ENCODE measurements around the gene SFMBT2. TPM values are rescaled to one million over a fixed set of nuclear protein-coding genes. Genes with fewer than 3 reads are reported as not detected.
"Not testable (repeated sequence)": the region's sequence is repeated elsewhere in the genome, so short reads cannot be mapped to it uniquely, and the experiment has no call there.

The SFMBT2 gene
- total RNA-seq, 1 experiment from 2014 or later = 8.2 TPM

DNA sequence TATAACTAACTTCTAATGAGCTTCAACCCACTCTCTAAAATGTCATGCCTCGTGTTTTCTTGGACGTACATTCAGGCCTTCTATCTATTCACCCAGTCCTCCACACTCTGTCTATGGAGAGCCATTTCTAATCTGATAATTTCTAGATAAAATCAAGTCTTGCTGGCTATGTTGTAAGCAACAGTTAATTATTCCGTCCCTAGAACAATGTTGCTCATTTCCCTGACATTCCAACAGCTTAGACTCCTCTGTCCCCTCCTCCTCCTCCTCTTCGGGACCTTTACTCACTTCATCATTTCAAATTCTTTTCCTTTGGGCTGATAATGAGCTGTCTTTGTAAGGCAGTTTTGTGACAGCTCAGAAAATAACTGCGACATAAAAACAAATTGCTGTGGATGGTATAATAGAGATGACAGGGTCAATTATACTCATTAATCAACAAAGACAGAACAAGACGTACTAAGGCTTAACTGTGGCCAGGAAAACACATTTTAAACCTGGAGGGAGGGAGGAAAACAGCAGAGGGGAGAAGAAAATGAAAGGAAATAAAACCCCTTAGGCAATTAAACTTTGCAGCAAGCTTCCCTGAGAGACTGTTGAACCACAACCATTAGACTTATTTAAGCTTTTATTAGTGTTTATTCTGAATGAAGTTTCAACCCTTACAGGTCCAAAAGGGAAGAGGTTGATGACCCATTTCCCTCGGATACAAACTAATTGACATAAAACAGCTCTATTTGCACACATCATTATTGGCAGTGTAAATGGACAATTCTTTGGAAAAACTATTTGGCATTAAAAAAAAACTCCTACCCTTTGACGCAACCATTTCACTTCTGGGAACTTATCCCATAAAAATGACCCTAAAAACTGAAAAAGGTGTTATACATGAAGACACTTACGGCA, 179.1 kb downstream of the SFMBT2 start:
- Histone ChIP-seq H3K4me1 (no peaks in the 10 kb centered on the region), H3K27ac (no peak overlapping the region), H3K4me3 (no peak overlapping the region), H3K36me3 (no peaks in the 10 kb centered on the region), H3K9me3 (replicated peaks) (no peaks in the 10 kb centered on the region; the same call in 1 of the 2 replicates), H3K27me3 (no peaks in the 10 kb centered on the region)
- DNase-seq = no peak

DNA sequence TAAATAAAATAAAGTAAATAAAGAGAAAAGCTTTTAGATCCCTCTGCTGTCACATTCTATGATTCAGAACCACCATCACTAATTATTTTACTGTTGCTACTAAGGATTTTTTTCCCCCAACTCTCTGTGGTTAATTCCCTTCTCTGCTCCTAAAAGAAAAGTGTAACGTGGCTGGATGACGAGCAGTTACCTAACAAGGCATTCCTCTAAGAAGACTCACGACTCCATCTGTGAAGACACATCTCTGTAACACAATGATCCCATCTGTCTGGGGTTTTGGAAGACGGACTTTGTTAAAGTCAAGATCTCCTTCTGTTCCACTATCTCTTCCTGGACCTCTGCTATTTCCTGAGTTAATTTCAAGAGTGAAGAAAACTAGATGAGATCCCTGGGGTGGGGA, 179.9 kb downstream of the SFMBT2 start:
- DNase-seq = no peak

DNA sequence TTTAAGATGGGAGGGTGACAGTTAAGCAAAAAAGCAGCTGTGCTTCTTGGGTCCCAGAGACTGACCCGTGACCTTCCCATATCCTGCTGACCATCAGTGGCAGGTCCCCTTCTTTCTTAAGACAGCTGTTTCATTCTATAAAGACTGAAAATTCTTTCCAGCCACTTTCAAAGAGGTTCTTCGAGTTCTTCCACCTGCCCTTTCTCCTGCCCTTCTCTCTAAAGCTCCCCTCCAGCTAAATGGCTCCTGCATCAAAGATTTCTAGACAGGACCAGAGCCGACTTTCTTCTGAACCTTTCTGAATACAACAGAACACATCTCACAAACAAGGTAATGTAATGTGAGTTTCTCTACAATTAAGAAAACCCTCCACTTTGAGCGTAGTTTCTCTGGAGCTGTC, 180.8 kb downstream of the SFMBT2 start:
- Histone ChIP-seq H3K36me3 (no peaks in the 10 kb centered on the region), H3K27me3 (no peaks in the 10 kb centered on the region), H3K27ac (no peak overlapping the region), H3K9me3 (replicated peaks) (no peaks in the 10 kb centered on the region), H3K4me3 (no peak overlapping the region), H3K4me1 (no peaks in the 10 kb centered on the region)
- DNase-seq = no peak

More for the DNA sequence above, 179.9 kb downstream of the SFMBT2 start:
- H3K27me3 ChIP-seq = no peaks in the 10 kb centered on the region
- H3K4me3 ChIP-seq = no peak overlapping the region
- no peaks in the 10 kb centered on the region for H3K9me3 ChIP-seq (replicated peaks)
- H3K36me3 ChIP-seq = no peaks in the 10 kb centered on the region
- no peaks in the 10 kb centered on the region for H3K4me1 ChIP-seq
- H3K27ac ChIP-seq = no peak overlapping the region

DNA sequence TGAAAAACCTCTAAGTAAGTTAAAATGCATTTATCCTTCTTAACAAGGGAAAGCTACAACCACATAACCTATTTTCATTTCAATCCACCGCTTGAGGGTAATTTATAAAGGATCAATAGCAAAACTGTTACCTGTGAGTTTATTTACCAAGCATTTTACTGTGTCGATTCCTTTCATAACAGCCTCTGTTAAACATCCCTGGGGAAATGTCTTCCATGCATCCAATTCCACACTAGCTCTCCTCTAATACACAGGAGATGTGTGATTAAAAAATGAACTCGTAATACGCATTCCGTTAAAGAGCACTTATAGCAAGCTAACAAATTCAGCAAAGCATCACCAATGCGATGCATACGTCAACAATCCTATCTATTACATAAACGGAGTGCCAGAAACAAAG, 185.7 kb downstream of the SFMBT2 start:
- Histone ChIP-seq H3K36me3 (no peaks in the 10 kb centered on the region), H3K27me3 (no peaks in the 10 kb centered on the region), H3K4me1 (no peaks in the 10 kb centered on the region), H3K4me3 (no peak overlapping the region), H3K9me3 (replicated peaks) (0 out of 2 replicates have a peak, but pooled peaks cover 2% of the 10 kb centered on the region), H3K27ac (no peak overlapping the region)
- no peak for DNase-seq

DNA sequence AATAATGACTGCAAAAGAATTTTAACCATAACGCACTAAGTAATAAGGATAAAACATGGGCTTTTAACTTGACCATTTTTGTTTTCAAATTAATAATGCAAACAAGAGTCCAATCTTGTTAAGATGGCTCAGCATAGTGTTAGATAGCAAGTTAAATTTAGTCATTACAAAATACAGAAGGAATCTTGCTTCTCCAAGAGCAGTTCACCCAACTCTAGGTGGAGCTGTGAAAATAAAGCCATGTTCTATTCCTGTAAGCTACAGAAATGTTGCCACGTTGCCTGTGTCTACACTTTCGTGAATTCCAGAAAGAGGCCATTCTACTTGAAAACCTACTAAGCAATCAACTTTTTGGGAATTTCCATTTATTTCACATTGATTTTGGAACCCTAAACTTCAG, 191.9 kb downstream of the SFMBT2 start:
- no peak for DNase-seq
- Histone ChIP-seq H3K9me3 (replicated peaks) (0 out of 2 replicates have a peak, but pooled peaks cover 2% of the 10 kb centered on the region), H3K4me1 (no peaks in the 10 kb centered on the region), H3K36me3 (no peaks in the 10 kb centered on the region), H3K27ac (no peak overlapping the region), H3K4me3 (no peak overlapping the region), H3K27me3 (no peaks in the 10 kb centered on the region)

DNA sequence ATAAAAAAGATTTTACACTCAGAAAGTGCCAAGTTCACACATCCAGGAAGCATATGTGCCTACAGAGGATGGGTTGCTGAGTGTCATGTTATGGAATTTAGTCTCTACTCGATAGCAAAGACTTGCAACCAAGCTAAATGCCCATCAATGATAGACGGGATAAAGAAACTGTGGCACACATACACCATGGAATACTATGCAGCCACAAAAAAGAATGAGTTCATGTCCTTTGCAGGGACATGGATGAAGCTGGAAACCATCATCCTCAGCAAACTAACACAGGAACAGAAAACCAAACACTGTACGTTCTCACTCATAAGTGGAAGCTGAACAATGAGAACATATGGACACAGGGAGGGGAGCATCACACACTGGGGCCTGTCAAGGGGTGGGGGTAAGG, 198.1 kb downstream of the SFMBT2 start:
- not testable (repeated sequence) for H3K27ac ChIP-seq, DNase-seq, H3K27me3 ChIP-seq

DNA sequence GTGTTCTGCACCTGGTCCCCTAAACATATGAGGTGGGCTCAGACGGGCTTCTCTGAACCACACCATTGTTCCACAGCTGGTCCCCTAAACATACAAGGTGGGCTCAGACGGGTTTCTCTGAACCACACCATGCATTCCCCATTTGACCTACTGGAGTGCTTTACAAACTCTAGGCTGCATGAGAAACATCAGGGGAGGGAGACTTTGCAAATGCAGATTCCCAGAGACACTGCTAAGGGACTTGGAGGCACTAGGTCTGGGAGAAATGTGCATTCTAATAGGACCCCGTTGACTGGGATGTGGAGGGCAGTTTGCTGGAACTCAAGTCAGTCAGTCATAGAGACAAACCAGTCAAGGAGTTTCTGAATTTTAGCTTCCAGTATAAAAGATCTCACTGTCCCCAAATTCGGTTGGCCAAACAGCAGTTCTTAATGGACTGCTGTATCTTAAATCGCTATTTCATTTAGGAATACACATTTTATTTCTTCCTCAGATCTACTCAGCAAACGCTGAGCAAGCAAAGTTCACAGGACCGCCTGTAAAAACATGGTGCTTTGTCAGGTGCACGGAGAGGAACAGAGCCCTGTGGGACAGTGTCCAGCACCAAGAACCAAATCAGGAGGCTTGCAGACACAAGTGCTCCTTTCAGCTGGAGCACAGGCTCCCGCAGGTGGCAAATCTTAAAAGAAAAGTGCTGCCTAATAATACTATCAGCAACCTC, 198.8 kb downstream of the SFMBT2 start:
- H3K4me3 ChIP-seq = no peak overlapping the region
- H3K27me3 ChIP-seq = no peaks in the 10 kb centered on the region
- H3K4me1 ChIP-seq = no peaks in the 10 kb centered on the region

More for the DNA sequence above, 198.1 kb downstream of the SFMBT2 start:
- not testable (repeated sequence) for H3K4me3 ChIP-seq; H3K4me1 ChIP-seq; H3K9me3 ChIP-seq (replicated peaks); H3K36me3 ChIP-seq

DNA sequence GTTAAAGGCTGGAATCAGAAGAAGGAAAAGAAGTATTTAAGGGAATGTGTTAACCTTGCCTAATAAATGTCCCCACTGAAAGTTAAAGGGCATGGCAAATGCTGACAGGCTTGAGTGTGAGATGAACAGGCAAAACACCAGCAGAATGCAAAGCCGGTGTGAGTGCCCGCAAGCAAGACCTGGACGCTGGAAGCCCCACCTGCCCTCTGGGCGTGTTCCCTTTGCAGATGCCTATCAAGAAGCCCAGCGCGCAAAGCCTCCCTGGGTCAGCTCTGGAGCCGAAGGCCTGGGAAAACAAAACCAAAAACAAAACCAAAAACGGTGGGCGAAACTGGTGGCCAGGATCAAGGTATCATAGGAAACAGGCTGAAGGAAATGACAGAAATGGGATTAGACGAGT, 200.3 kb downstream of the SFMBT2 start:
- Histone ChIP-seq H3K27me3 (no peaks in the 10 kb centered on the region), H3K4me1 (no peaks in the 10 kb centered on the region), H3K36me3 (no peaks in the 10 kb centered on the region), H3K27ac (no peak overlapping the region), H3K9me3 (replicated peaks) (no peaks in the 10 kb centered on the region), H3K4me3 (no peak overlapping the region)
- DNase-seq = no peak

More for the DNA sequence above, 198.8 kb downstream of the SFMBT2 start:
- DNase-seq = no peak
- Histone ChIP-seq H3K36me3 (no peaks in the 10 kb centered on the region), H3K9me3 (replicated peaks) (no peaks in the 10 kb centered on the region), H3K27ac (no peak overlapping the region)

DNA sequence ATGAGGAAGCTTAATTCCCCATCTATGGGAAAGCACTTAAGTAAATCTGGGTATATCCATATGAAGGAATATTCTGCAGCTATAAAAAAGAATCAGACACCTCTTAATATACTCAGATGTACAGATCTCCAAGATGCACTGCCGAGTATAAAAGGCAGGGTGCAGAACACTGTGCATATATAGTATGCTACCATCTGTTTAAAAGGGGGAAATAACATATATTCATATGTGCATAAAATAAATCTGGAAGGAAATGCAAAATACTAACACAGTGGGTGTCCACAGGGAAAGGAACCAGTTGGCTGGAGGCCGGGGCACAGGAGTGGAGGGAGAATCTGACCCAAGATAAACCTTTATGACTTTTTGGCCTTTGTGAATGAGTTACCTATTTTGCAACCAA, 201.4 kb downstream of the SFMBT2 start:
- H3K27me3 ChIP-seq = no peaks in the 10 kb centered on the region
- no peaks in the 10 kb centered on the region for H3K9me3 ChIP-seq (replicated peaks)
- no peak for DNase-seq
- H3K4me3 ChIP-seq = no peak overlapping the region
- H3K4me1 ChIP-seq = no peaks in the 10 kb centered on the region
- no peak overlapping the region for H3K27ac ChIP-seq
- no peaks in the 10 kb centered on the region for H3K36me3 ChIP-seq

DNA sequence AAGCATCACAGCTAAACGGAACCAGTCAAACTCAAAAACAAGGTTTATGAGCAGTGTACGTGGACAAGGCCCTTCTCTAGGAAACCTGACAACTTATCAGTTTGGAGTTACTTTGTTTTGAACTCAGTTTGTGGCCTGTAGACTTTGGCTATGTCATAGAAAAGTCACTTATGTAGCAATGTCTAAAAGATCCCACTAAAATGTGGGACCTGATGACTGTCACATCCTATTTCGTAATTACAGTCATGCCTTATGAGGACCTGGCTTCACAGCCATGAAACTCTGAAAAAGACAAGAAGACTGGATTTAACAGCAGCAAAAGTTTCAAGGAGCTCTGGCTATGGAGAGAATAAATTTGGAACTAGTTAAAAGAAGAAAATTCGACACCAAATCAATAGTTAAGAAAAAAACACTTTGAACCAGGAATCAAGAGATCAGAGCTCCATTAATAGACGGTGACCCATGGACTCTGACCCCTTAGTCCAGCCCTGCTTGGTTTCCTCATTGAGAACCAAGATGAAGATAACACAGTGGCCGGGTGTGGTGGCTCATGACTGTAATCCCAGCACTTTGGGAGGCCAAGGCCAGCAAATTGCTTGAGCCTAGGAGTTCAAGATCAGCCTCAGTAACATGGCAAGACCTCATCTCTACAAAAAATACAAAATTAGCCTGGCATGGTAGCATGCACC, 204.3 kb downstream of the SFMBT2 start:
- Histone ChIP-seq H3K27me3 (no peaks in the 10 kb centered on the region), H3K9me3 (replicated peaks) (no peaks in the 10 kb centered on the region), H3K4me3 (no peak overlapping the region), H3K4me1 (no peaks in the 10 kb centered on the region), H3K27ac (no peak overlapping the region), H3K36me3 (no peaks in the 10 kb centered on the region)
- DNase-seq = no peak

DNA sequence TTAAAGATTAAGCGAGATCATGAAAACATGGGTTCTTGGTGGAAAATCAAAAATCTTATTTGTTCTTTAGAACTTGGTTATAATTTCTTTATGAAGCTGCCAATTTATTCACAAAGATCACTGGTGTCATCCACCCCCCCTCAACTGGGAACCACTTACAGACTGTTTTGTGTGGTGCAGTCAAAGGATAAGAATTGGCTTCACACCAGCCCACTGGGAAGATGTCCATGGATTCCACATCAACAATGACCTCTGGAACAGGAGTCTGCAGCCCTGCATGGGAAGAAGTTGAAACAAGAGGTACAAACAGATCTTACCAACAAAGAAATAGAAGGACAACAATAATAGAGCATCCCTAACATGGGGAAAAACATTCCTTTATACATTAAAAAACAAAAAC, 205.2 kb downstream of the SFMBT2 start:
- no peaks in the 10 kb centered on the region for H3K36me3 ChIP-seq

DNA sequence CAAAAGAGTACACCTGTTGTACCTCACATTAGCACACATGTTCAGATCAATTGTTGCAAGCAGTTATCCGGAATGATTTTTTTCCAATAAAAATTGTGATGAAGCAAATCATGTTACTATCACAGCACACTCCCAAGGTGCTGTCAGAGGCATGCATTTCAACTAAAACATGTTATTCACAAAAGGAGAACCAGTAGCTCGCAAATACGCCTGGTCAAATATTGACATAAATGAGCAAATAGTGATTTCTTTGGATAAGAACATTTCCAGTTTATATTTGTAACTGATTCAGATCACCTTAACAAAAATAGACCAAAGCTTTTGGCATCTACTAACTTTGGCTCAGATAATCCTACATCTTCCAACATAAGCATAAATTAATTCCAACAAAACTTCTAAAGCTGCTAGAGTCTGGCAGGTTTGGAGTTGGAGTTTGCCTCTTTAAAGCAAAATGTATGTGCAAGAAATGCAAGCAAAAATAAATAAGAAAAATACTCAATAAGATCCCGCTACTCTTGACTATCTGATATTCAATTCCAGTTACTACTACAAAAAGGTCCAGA, 208.0 kb downstream of the SFMBT2 start:
- Histone ChIP-seq H3K27me3 (no peaks in the 10 kb centered on the region), H3K36me3 (no peaks in the 10 kb centered on the region), H3K9me3 (replicated peaks) (no peaks in the 10 kb centered on the region), H3K4me1 (no peaks in the 10 kb centered on the region), H3K27ac (no peak overlapping the region), H3K4me3 (no peak overlapping the region)
- DNase-seq = no peak

More for the DNA sequence above, 205.2 kb downstream of the SFMBT2 start:
- Histone ChIP-seq H3K27ac (no peak overlapping the region), H3K4me3 (no peak overlapping the region), H3K9me3 (replicated peaks) (no peaks in the 10 kb centered on the region), H3K27me3 (no peaks in the 10 kb centered on the region), H3K4me1 (no peaks in the 10 kb centered on the region)
- DNase-seq = no peak

DNA sequence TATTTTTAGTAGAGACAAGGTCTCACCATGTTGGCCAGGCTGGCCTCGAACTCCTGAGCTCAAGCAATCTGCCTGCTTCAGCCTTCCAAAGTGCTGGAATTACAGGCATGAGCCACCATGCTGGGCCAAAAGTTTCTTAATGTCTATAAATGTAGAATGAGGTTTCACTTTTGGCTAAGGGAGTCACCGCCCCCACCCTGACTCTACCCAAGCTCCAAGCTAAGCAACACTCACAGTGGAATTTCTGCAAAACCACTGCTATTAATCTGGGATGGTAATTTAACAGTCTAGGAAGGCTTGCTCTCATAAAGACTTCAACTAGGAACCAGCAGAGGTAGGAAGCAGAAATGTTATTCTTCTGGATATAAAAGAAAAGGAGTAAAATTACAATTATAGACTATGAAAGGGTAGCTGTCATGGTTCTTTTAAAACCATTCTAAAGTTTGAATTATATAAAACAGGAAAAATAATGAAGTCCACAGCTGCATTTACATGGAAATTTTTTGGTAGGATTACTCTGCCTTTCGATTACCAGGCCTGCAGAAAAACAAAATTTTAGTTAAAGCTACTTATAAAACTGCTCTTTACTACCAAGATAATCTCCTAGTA, 211.6 kb downstream of the SFMBT2 start:
- no peaks in the 10 kb centered on the region for H3K4me1 ChIP-seq

DNA sequence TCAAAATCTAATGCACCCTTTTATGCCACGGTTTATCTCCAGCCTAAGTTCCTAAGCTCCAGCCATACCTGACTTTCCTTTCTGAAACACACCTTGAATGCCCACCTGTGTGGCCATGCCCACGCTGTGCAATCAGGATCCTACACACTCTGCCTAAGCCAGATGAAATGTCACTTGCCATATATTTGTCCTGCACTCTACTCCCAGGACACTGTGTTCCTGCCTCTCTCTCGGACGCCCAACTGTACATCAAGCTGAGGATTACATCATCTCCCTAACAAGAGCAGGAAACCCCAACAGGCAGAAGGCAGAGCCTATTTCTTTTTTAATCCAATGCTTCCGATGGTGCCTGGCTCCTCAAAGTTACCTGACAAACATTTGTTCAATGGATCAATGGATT, 214.6 kb downstream of the SFMBT2 start:
- Histone ChIP-seq H3K9me3 (replicated peaks) (no peaks in the 10 kb centered on the region), H3K27me3 (no peaks in the 10 kb centered on the region), H3K4me1 (no peaks in the 10 kb centered on the region), H3K36me3 (no peaks in the 10 kb centered on the region), H3K4me3 (no peak overlapping the region), H3K27ac (no peak overlapping the region)
- DNase-seq = no peak

More for the DNA sequence above, 211.6 kb downstream of the SFMBT2 start:
- H3K27me3 ChIP-seq = no peaks in the 10 kb centered on the region
- no peaks in the 10 kb centered on the region for H3K9me3 ChIP-seq (replicated peaks)
- H3K36me3 ChIP-seq = no peaks in the 10 kb centered on the region
- H3K27ac ChIP-seq = no peak overlapping the region
- DNase-seq = no peak
- H3K4me3 ChIP-seq = no peak overlapping the region
